GM12801 (cell line): Measurements from ENCODE around the gene TMOD4.

Source experiments
- CTCF ChIP-seq: IDR thresholded peaks from one replicate; pipeline ENCODE4 v1.5.1; 2011; ENCODE audit warnings: control low read depth; ENCODE audit not compliant: insufficient read length; ENCODE audit errors: extremely low read depth

The TMOD4 gene

GRCh38 chr1:151156515-151156819 lies 19.3 kb downstream of the TMOD4 start, which contains the start of gene TNFAIP8L2:
Gene TNFAIP8L2, plus strand, starts transcription at chr1:151156649. Its CDS starts 2,049 bp downstream, at chr1:151158698.
- no peak for TF ChIP-seq CTCF

GRCh38 chr1:151147665-151148064 lies 28.1 kb downstream of the TMOD4 start:
- no peak for TF ChIP-seq CTCF

GRCh38 chr1:151147132-151147503 lies 28.7 kb downstream of the TMOD4 start:
- no peak for TF ChIP-seq CTCF

GRCh38 chr1:151146412-151147131 lies 29.2 kb downstream of the TMOD4 start, which contains the start of gene SEMA6C:
Gene SEMA6C, minus strand, starts transcription at chr1:151146631. Its CDS starts 4,010 bp downstream, at chr1:151142621.
- no peak for TF ChIP-seq CTCF

GRCh38 chr1:151146072-151146411 lies 29.7 kb downstream of the TMOD4 start:
- TF ChIP-seq CTCF = no peak

GRCh38 chr1:151145304-151146071 lies 30.3 kb downstream of the TMOD4 start:
- TF ChIP-seq CTCF = no peak

- no peak for TF ChIP-seq CTCF
These were observed 31.1 kb downstream of the TMOD4 start for GRCh38 chr1:151144474-151145303.
